Smooth muscle cell (in vitro differentiated cells): Measurements from ENCODE around the gene NCOA4. TPM values are rescaled to one million over a fixed set of nuclear protein-coding genes. Genes with fewer than 3 reads are reported as not detected.
"Not testable (repeated sequence)": the region's sequence is repeated elsewhere in the genome, so short reads cannot be mapped to it uniquely, and the experiment has no call there.

Experiments
- DNase-seq: peaks from one replicate; lab custom pipeline; 2025; ENCODE audit not compliant: unreplicated experiment; lab: John Stamatoyannopoulos, UW
- H2AFZ ChIP-seq: fragments of 200-600 bp; sonication (generic); 2 replicates; pipeline ENCODE4 v1.6.0; 2016; ENCODE audit warnings: antibody characterized with exemption, low read depth, mild to moderate bottlenecking
- H3F3A ChIP-seq: fragments of 200-600 bp; sonication (generic); 2 replicates; pipeline ENCODE4 v1.6.0; 2017; ENCODE audit warnings: antibody characterized with exemption, low read depth
- H3K27ac ChIP-seq: fragments of 200-600 bp; sonication (generic); 2 replicates; pipeline ENCODE4 v1.5.1; 2016; ENCODE audit warnings: low read depth, mild to moderate bottlenecking
- H3K27me3 ChIP-seq: fragments of 200-600 bp; sonication (generic); 2 replicates; pipeline ENCODE4 v1.6.1; 2016; ENCODE audit warnings: low read depth, mild to moderate bottlenecking
- H3K36me3 ChIP-seq: fragments of 200-600 bp; sonication (generic); 2 replicates; pipeline ENCODE4 v1.5.1; 2016; ENCODE audit warnings: low read depth
- H3K4me1 ChIP-seq: fragments of 200-600 bp; sonication (generic); 2 replicates; pipeline ENCODE4 v1.5.1; 2016; ENCODE audit warnings: low read depth
- H3K4me2 ChIP-seq: fragments of 200-600 bp; sonication (generic); 2 replicates; pipeline ENCODE4 v1.6.0; 2016; ENCODE audit warnings: mild to moderate bottlenecking
- H3K4me3 ChIP-seq: fragments of 200-600 bp; sonication (generic); 2 replicates; pipeline ENCODE4 v1.5.1; 2016; ENCODE audit warnings: mild to moderate bottlenecking
- H3K79me2 ChIP-seq: fragments of 200-600 bp; sonication (generic); 2 replicates; pipeline ENCODE4 v1.6.0; 2016; ENCODE audit warnings: low read depth, mild to moderate bottlenecking
- H3K9ac ChIP-seq: fragments of 200-600 bp; sonication (generic); 2 replicates; pipeline ENCODE4 v1.6.0; 2016; ENCODE audit warnings: low read depth
- H3K9me3 ChIP-seq: fragments of 200-600 bp; sonication (generic); replicated peaks from 2 replicates; pipeline ENCODE4 v1.5.1; 2016; ENCODE audit warnings: low read depth
- H4K20me1 ChIP-seq: fragments of 200-600 bp; sonication (generic); 2 replicates; pipeline ENCODE4 v1.6.0; 2016; ENCODE audit warnings: low read depth
- WGBS: methylation state at CpG from one replicate; pipeline ENCODE4 v1.1.7; 2016; ENCODE audit warnings: low lambda C conversion rate; 5-methylcytosine and 5-hydroxymethylcytosine counted together
- polyA plus RNA-seq: library from polyadenylated mRNA; unstranded; fragments of >200 nt; fragmentation: Nextera tagmentation; extraction: Ambion mirVana; gene quantifications from 2 replicates; pipeline ENCODE4 v1.2.1, GENCODE V29; 2016
- total RNA-seq: library from RNA; depleted of rRNA; stranded (reverse); fragments of >200 nt; gene quantifications from 2 replicates; pipeline ENCODE4 v1.2.3, GENCODE V29; 2014

NCOA4 gene
- total and polyA plus RNA-seq, 2 experiments from 2014 or later = 61.3 to 147 TPM

DNA sequence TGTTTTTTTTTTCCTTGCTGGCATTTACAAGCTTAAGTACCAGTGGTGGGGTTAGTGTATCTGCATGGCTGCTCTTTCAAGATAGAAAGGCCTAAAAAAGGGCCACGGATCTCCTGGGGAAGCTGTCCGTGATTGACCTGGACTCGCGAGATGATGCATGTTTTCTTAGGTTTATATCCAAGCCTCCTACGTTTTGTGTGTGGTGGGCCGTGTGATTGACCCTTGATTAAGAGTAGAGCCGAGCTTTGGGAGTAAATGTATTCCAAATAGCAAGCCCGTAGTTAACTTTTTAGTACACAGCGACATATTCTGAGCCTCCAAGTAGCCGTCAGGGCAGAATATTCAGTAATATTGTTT is 57.6 kb downstream of the NCOA4 start:
- DNase-seq, H2AFZ ChIP-seq, H3K9me3 ChIP-seq, H3F3A ChIP-seq, H3K4me1 ChIP-seq, H3K27me3 ChIP-seq, H3K36me3 ChIP-seq: not testable (repeated sequence)
- Histone ChIP-seq H3K79me2 (peaks cover 60% of the 10 kb centered on the region), H4K20me1 (peaks cover 13% of the 10 kb centered on the region), H3K9ac (peak overlapping the region; percentile 96), H3K27ac (peak overlapping the region; percentile 84), H3K4me3 (peak overlapping the region; percentile 94), H3K4me2 (peak overlapping the region; percentile 92)
- 1% methylated on average over 10 of the region's 10 CpGs for whole genome bisulfite sequencing

DNA sequence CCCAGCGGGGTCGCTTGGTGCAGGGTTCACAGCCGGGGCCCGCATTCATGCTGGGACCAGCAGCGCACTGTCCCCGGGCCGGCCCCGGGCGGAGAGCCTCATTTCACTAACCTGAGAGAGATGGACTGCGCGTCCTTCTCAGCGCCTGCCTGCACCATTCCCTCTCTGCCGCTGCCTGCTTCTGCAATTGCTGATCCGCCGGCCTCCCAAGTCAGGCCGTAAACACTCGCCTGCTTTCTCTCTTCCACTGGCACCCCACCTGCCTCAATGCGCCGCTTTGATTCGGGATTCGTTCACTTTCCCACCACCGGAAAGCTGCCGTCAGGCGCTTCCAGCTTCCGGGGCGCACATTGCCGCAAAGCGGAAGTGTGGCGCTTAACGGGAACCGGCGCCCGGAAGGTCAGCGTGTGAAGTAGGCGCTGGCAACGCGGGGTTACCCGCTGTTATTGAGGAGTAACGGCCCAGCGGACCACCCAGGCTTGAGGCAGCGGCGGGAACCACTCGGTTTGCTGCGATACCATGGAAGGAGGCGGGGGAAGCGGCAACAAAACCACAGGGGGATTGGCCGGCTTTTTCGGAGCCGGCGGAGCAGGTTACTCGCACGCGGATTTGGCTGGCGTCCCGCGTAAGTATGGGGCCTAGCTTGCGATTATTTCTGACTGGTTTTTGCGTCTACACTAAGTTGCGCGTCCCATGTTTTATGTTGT is 58.2 kb downstream of the NCOA4 start, which contains the start of gene TIMM23:
TIMM23 (plus strand) TSS at position 384 of the 707 bp plus-strand sequence; CDS start at position 520, 136 bp downstream.
- H3K27me3 ChIP-seq, H3F3A ChIP-seq, H3K4me1 ChIP-seq, H4K20me1 ChIP-seq, H3K9me3 ChIP-seq, H3K36me3 ChIP-seq: not testable (repeated sequence)
- H3K4me3 ChIP-seq = peak within 1 kb of the TSS; percentile 94
- peak within 1 kb of the TSS; percentile 92 for H3K4me2 ChIP-seq
- H3K27ac ChIP-seq = peak within 1 kb of the TSS; percentile 84
- H2AFZ ChIP-seq = peak within 1 kb of the TSS; percentile 59
- peak within 1 kb of the TSS; percentile 96 for H3K9ac ChIP-seq
- under 1% methylated on average over 52 of the region's 60 CpGs for WGBS
- peak; percentile 38 for DNase-seq
- peaks cover 61% of the 10 kb centered on the region for H3K79me2 ChIP-seq

DNA sequence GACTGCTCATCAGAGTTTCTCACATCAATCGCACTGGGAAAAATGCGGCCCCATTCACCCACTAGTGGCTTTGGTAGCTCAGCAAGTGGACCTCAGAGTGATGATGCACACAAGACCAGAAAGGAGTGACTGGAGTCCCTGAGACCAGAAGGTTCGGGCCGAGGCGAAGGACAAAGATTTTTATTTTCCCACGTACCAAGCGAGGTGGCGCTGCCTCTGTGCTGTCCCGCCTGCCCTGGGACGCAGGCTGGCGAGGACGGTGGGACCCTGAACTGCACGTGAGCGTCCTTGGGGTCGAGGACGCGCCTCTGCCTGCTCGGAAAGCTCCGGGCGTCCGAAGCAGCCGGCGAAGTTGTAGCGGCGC is 58.7 kb downstream of the NCOA4 start:
- H3K4me1 ChIP-seq, H3F3A ChIP-seq, H4K20me1 ChIP-seq, DNase-seq, H3K36me3 ChIP-seq, H3K27me3 ChIP-seq, H3K9me3 ChIP-seq: not testable (repeated sequence)
- Histone ChIP-seq H3K4me3 (peak overlapping the region; percentile 94), H3K9ac (peak overlapping the region; percentile 96), H3K79me2 (peaks cover 66% of the 10 kb centered on the region), H2AFZ (peak overlapping the region; percentile 59), H3K27ac (peak overlapping the region; percentile 84), H3K4me2 (peak overlapping the region; percentile 92)
- 2% methylated on average over 25 of the region's 25 CpGs for WGBS

DNA sequence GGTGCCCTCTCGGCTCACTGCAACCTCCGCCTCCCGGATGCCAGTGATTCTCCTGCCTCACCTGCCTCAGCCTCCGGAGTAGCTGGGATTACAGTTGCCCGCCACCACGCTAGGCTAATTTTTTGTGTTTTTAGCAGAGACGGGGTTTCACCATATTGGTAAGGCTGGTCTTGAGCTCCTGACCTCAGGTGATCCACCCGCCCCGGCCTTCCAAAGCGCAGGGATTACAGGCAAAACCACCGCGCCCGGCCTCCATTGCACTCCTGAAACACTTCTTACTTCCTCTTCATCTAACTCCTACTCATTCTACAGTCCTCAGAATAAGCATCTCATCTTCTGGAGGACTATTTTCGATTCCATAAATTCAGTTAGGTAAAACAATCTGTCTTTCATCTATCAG is 59.4 kb downstream of the NCOA4 start:
- Histone ChIP-seq H3K9ac (peak overlapping the region; percentile 96), H3K4me3 (peak overlapping the region; percentile 94), H3K79me2 (peaks cover 70% of the 10 kb centered on the region), H3K4me2 (peak overlapping the region; percentile 92)
- not testable (repeated sequence) for DNase-seq, H2AFZ ChIP-seq, H3K4me1 ChIP-seq, H3K36me3 ChIP-seq, H3K27ac ChIP-seq, H3K27me3 ChIP-seq, H3F3A ChIP-seq, H4K20me1 ChIP-seq, H3K9me3 ChIP-seq
- 56% methylated on average over 14 of the region's 14 CpGs for WGBS

DNA sequence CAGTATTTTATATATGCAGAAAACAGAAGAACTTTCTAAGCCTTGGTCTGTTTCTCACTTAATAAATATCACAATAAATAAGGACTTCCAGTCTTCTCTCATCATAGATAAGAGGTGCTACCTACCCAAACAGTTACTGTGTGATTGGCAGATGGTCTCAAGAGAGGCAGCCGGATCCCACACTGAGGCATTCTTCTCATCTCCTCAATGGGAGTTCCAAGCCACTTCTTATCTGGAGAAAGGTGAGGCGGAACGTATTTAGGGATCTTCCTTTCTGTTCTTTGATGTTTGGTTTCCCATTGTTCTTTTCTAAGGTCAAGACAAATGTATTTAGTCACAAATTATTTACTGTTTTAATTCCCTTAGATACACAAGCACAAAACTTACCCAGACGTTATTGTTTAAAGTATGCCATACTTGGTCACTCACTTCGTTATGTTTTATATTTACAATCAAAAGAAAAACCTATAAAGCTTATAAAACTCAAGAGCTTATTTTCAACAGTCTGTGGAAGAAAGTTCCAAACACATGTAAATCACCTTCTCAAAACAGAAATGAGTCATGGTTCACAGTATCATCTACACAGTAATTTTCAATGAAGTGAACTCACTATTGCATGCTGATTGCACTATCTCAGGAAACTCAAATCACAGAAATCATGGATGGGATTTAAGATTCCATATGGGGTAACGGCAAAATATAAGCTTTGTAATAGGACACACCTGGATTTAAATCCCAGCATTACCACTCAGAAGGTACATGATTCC is 67.6 kb downstream of the NCOA4 start:
- not testable (repeated sequence) for H3K4me3 ChIP-seq, H4K20me1 ChIP-seq, H3K27ac ChIP-seq, H3K4me1 ChIP-seq, H3K9me3 ChIP-seq, H2AFZ ChIP-seq, DNase-seq, H3F3A ChIP-seq, H3K4me2 ChIP-seq, H3K36me3 ChIP-seq, H3K27me3 ChIP-seq, H3K9ac ChIP-seq
- WGBS = 88% methylated on average over 6 of the region's 6 CpGs
- peaks cover 16% of the 10 kb centered on the region for H3K79me2 ChIP-seq

DNA sequence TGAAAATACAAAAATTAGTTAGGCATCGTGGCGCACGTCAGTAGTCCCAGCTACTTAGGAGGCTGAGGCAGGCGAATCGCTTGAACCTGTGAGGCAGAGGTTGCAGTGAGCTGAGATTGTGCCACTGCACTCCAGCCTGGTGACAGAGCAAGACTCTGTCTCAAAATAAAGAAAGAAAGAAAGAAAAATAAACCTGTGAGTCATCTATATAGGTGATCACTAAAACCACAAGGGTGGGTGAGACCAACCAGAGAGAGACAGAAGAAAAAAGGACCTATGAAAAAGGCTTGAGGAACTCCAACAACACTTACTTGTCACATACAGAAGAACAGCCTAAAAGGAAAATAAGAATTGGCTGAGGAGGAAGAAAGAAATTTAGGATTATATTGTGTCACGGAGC is 72.5 kb downstream of the NCOA4 start:
- H3K4me1 ChIP-seq, H3F3A ChIP-seq, H3K9ac ChIP-seq, H3K4me3 ChIP-seq, H4K20me1 ChIP-seq, H2AFZ ChIP-seq, H3K9me3 ChIP-seq, DNase-seq, H3K27me3 ChIP-seq, H3K4me2 ChIP-seq, H3K27ac ChIP-seq, H3K79me2 ChIP-seq, H3K36me3 ChIP-seq: not testable (repeated sequence)
- WGBS = 94% methylated on average over 6 of the region's 6 CpGs

DNA sequence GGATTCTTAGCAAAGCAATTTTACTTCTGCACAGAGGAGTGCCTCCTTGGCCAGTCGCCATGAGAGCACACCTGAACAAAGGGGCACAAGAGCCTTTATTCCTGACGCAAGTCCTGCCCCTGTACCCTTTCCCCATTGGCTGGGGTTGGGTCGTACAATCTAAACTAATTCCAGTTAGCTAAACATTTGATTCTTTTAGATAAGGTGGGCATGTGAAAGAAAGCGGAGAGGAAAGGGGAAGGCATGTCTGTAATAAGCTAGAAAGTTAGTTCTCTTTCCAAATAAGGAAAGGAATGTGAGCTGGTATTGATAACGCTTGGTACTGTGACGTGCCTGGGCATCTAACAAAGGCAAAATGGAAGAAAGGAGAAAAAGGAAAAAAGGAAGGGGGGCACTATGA is 73.8 kb downstream of the NCOA4 start:
- 39% methylated on average over 6 of the region's 6 CpGs for WGBS
- H3K4me3 ChIP-seq, H3K4me1 ChIP-seq, H2AFZ ChIP-seq, DNase-seq, H3F3A ChIP-seq, H3K9me3 ChIP-seq, H3K9ac ChIP-seq, H3K4me2 ChIP-seq, H3K79me2 ChIP-seq, H3K27ac ChIP-seq, H3K27me3 ChIP-seq, H3K36me3 ChIP-seq, H4K20me1 ChIP-seq: not testable (repeated sequence)
